ENCODE results near the gene SASS6.

Gene SASS6

GRCh38 chr1:100132566-100133477 lies at the start of gene SASS6, which contains the start of gene TRMT13:
Gene SASS6, minus strand, starts transcription at chr1:100132930. Its CDS starts 116 bp downstream, at chr1:100132814.
Gene TRMT13, plus strand, starts transcription at chr1:100133163. Its CDS starts 6 bp downstream, at chr1:100133169.
- DNase-seq (ENCODE audit: low spot score), result peak; percentile 92

GRCh38 chr1:100178091-100178490 lies 45.4 kb upstream of the SASS6 start, which contains the start of gene LRRC39:
Gene LRRC39, minus strand, starts transcription at chr1:100178256. Its CDS starts 9,740 bp downstream, at chr1:100168516.
- no peak for DNase-seq (ENCODE audit: low spot score)

- DNase-seq (ENCODE audit: low spot score), result no peak
These were observed 44.7 kb upstream of the SASS6 start for GRCh38 chr1:100177295-100178041.

GRCh38 chr1:100168051-100168450 lies 35.3 kb upstream of the SASS6 start:
- DNase-seq (ENCODE audit: low spot score), result no peak

GRCh38 chr1:100164702-100165101 lies 32.0 kb upstream of the SASS6 start:
- no peak for DNase-seq (ENCODE audit: low spot score)

GRCh38 chr1:100164216-100164615 lies 31.5 kb upstream of the SASS6 start:
- DNase-seq (ENCODE audit: low spot score), result peak; percentile 5

- no peak for DNase-seq (ENCODE audit: low spot score)
These were observed 30.2 kb upstream of the SASS6 start for GRCh38 chr1:100162881-100163280.

- DNase-seq (ENCODE audit: low spot score), result no peak
These were observed 19.5 kb upstream of the SASS6 start for GRCh38 chr1:100152271-100152670.

GRCh38 chr1:100151679-100152078 lies 18.9 kb upstream of the SASS6 start:
- no peak for DNase-seq (ENCODE audit: low spot score)

- peak; percentile 8 for DNase-seq (ENCODE audit: low spot score)
These were observed 15.1 kb upstream of the SASS6 start for GRCh38 chr1:100147875-100148274.

GRCh38 chr1:100146958-100147357 lies 14.2 kb upstream of the SASS6 start:
- DNase-seq (ENCODE audit: low spot score), result no peak

GRCh38 chr1:100145116-100145515 lies 12.4 kb upstream of the SASS6 start:
- no peak for DNase-seq (ENCODE audit: low spot score)

GRCh38 chr1:100142343-100142742 lies 9.6 kb upstream of the SASS6 start:
- DNase-seq (ENCODE audit: low spot score), result no peak

- DNase-seq (ENCODE audit: low spot score), result no peak
These were observed 8.5 kb upstream of the SASS6 start for GRCh38 chr1:100141192-100141591.

GRCh38 chr1:100137602-100138001 lies 4.9 kb upstream of the SASS6 start:
- DNase-seq (ENCODE audit: low spot score), result no peak

GRCh38 chr1:100134872-100135271 lies 2.1 kb upstream of the SASS6 start:
- no peak for DNase-seq (ENCODE audit: low spot score)

- no peak for DNase-seq (ENCODE audit: low spot score)
These were observed 1.1 kb downstream of the SASS6 start for GRCh38 chr1:100131623-100132022.

- DNase-seq (ENCODE audit: low spot score), result no peak
These were observed 2.1 kb downstream of the SASS6 start for GRCh38 chr1:100130552-100131077.

- no peak for DNase-seq (ENCODE audit: low spot score)
These were observed 5.5 kb downstream of the SASS6 start for GRCh38 chr1:100127226-100127625.

GRCh38 chr1:100122177-100122576 lies 10.6 kb downstream of the SASS6 start:
- DNase-seq (ENCODE audit: low spot score), result no peak

- no peak for DNase-seq (ENCODE audit: low spot score)
These were observed 17.2 kb downstream of the SASS6 start for GRCh38 chr1:100115524-100115923.

GRCh38 chr1:100109554-100110066 lies 23.1 kb downstream of the SASS6 start:
- no peak for DNase-seq (ENCODE audit: low spot score)
